HG03066 (cell line): ENCODE results near the gene IRX5.

Experiments used
- ATAC-seq: cut with Tn5 transposase; IDR thresholded peaks from one replicate; pipeline ENCODE4 v1.9.1; 2021; ENCODE audit warnings: low read depth; ENCODE audit not compliant: unreplicated experiment

The IRX5 gene

DNA sequence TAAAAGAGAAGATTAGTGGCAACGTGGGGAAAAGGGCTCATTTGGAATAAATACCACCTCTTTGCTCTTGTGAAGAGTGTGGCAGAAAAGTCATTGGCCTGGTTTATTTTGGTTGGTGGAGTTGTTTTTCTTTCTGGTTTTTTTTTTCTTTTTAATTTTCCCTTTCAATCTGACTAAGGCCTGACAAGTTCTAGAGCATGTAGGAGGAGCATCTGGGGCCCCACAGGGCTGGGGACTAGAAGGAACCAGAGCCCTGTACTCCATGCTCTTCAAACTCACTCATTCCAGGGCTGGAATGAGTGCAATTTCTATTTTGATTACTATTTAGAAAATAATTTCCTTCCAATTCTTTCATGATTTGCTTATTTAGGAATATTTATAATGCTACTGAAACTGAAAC lies 13.3 kb downstream of the IRX5 start:
- ATAC-seq = no peak

DNA sequence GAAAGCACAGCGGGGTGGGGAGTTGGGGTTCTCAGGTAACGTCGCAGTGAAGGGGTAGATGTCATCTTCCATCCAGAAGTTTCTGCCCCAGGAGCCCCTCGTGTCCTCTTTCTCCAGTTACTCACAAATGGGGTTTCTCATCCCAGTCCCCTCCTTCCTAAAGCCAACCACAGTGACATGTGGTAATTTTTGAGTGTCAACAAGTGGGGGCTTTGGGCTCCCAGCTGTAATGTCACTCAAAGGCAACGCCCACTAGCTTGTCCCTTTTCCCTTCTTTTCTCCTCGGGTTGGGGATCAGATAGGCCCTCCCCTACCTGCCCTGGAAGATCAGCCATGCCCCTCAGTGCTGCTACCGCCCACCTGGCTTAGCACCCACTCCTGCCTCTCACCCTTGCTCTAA lies 14.4 kb downstream of the IRX5 start:
- no peak for ATAC-seq

DNA sequence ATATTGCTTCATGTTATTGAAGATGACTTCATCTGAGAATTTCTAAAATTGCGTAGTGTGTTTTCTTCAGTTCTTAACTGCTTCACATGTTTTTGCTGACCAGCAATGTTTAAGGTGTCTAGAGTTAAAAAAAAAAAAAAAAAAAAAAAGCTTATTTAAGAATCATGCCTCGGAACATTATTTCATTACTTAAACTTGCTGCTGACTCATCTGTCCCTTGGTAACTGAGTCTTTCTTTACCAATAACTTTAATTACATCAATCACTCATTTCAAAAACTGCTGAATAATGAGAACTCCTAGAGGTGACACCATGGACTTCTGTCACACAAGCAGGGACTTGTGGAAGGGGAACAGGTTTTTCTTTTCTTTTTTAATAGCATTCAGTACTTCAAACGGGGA lies 16.2 kb downstream of the IRX5 start:
- ATAC-seq = no peak

DNA sequence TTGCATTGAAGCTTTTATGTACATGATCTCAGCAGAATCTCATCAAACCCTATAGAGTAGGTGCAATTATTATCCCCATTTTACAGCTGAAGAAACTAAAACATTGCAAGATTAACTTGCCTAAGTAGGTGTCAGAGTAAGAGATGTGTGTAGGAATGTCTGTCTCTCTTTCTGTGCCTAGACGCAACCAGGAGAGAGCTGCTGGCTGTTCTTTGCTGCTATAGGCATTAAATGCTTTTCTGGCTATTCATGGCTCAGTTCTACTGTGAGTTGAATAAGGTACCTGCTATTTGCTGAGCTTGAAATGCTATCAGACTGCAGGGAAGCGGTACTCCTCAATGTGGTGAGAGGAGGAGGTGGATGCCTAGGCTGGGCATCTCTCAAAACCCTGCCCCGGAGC lies 17.0 kb downstream of the IRX5 start:
- ATAC-seq = no peak

DNA sequence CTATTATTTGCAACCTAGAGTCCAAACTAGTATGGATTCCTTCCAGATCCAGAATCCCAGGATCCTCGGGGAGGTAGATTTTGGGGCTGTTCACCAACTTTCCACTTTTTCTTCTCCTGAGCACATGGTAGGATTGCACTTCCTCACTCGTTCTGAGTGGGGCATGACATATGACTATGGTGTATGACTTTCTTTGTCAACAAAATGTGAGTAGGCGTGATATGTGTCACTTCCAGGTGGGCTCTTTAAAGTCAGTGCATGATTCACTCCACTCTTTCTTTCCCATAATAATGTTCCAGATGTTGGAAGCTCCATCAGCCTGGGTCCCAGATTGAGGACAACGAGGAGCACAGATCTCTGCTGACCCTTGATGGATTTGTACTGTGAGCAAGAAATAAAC lies 21.5 kb downstream of the IRX5 start:
- ATAC-seq = no peak

DNA sequence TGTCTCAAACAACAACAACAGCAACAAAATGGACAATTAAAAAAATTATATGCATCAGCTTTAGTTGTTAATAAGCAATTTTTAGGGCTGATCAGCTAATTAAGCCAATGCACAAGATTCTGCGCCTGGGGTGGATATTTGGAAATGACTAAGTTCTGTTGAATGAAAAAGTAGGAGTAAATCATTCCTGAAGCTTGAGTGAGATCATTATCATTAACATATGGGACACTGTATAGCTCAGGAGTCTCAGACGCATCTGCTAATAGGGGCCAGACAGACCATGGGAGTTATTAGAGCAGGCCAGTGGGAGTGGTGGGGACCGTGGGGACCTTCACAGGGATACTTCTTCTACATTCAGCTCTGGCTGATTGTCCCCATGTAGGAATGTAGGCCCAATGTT lies 22.8 kb downstream of the IRX5 start:
- ATAC-seq = no peak

DNA sequence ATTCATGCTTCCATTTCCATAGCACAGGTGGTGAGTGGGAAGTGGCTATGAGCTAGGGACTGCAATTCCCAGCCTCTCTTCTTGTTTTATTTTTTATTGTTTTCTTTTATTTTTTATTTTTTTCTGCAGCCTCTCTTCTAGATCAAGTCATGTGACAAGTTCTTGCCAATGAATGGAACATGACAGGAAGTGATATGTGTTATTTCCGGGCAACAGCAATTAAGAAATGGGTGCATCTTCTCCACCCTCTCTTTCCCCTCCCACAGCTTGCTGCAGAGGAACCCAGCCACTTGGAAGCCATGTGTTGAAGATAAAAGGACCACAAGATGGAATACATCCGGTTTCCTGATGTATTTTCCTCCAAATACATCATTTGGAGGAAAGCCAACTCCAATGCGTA lies 23.6 kb downstream of the IRX5 start:
- no peak for ATAC-seq

DNA sequence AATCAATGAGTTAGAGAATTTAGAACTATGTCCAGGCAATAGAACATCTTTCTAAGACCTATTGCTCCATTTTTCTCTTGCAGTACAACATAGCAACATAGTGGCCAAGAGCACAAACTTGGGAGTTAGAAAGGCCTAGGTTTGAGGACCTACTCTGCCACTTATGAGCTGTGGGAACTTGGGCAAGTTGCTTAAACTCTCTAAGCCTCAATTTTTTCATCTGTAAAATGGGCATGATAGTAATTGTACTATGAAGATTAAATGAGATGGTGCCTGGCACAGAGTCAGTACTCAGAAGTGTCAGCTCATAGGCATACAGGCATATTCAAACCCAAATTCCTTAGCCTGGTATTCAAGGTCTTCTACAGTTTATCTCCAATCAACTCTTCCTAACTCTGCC lies 25.1 kb downstream of the IRX5 start:
- no peak for ATAC-seq

DNA sequence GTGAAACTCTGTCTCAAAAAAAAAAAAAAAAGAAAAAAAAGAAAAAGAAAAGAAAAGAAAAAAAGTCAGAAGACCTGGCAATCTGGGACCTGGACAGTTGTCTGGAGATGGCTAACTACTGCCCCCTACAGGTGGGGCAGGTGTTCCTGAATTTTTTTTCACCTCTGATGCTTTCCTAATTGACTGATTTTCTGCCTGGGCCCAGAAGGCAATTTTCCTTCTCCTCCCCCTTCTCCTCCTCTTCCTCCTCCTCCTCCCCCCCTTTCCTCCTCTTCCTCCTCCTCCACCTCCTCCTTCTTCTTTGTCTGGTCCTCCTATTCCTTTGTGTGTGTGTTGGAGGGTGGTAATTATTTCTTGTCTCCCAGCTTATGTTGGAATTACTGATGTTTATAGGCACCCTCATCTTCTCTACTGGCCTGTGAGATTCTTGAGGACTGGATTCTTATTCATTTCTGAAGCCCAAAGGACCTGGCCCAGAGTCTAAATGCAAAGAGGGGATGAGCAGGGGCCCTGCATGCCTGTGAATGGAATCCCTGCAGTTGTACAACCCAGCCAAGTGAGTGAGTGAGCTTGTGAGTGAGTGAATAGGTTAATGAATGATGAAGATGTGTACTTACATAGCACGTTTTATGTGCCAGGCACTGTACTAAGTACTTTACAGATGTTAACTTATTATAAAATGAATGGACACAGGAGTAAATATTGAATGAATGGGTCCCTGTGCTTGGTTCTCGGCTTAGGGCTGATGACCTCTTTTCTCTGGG lies 26.9 kb downstream of the IRX5 start:
- no peak for ATAC-seq

DNA sequence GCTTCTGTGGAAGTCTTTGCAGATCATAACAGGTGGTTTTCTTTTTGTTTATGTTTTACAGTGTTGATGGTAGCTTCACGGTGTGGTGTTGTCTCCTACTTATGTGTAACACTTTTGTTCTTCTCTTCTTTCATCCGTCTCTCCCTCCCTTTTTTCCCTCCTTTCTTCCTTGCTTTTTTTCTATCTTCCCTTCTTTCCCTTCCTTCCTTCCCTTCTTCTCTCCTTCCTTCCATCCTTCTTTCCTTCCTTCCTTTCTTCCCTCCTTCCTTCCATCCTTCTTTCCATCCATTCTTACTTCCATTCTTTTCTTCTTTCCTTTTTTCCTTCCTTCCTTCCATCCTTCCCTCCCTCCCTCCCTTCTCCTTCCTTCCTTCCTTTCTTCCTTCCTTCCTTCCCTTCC lies 31.4 kb downstream of the IRX5 start:
- no peak for ATAC-seq

DNA sequence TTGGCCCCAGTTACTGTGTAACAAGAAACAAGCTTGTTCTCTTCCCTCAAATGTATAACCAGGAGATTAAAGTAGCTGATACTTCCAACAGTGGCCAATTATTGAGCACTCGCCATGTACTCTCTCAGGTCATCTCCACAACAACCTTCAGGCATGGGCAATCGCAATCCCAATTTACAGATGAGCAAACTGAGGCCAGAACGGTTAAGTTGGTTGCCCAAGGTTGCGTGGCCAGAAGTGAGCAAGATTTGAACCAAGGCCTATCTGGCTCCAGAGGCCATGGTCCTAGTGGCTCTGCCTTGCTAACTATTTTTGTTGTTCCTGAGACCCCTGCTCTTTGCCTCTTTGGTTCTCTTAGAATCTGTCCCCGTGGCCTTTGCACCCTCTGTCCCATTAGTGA lies 33.6 kb downstream of the IRX5 start:
- no peak for ATAC-seq

DNA sequence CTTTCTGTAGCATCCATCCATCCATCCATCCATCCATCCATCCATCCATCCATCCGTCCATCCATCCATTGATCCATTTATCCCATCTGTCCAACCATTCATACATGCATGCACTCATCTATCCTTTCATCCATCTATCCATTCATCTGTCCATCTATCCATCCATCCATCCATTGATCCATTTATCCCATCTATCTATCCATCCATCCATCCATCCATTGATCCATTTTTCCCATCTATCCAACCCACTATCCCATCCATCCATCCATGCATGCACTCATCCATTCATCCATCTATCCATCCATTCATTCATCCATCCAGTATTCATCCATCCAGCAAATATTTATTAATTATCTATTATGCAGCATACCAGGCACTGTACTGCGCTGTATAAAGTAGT lies 34.8 kb downstream of the IRX5 start:
- ATAC-seq = no peak

DNA sequence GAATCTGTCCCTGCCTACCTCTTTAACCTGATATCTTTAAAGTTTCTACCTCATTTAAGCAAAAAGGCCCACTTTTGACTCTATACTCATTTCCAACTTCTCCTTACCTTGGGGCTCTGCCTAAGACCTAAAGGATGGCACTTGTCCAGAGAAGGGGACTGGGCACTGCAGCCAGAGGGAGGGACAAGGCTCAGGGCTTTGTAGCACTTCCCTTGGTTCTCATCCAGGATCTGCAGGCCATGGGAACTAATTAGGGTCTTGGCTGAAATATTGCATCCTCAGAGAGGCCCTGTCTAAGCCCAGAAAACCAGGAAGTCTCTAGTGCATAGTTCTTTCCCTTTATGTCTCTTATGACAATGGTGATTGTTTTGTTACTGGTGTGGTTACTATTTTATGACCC lies 37.3 kb downstream of the IRX5 start:
- no peak for ATAC-seq

DNA sequence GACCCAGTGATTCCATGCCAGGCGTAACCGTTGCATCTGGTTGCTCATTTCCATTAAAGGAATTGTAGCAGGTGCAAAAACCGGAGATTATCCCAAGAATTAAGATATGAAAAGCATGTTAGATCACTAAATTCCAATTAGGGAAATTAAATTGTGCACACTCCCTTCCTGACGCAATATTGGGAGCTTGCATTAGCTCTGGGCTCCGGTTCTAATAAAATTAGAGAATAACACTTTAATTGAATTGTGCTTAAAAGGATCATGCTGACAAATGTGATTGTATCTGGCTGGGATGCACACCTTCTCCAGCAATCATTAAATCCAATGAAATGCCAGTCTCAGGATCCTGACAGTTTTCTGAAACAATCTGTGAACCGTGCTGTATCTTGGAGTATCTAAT lies 38.1 kb downstream of the IRX5 start:
- no peak for ATAC-seq

DNA sequence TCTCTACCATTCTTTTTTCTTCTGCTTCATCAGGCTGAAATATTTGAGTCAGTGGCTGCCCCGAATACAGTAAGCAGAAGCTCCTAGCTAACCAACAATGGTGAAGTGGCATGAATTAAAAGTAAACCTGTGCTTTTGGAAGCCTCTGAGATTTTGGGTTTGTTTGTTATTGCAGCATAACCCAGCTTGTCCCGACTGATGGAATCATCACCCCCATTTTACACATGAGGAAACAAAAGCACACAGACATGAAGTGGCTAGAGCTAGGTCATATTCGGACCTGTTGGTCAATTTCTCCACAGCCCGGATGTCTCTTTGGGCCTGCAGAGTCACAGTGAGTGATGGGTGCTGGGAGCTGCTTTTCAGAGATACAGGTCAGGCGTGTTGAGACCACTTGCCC lies 39.4 kb downstream of the IRX5 start:
- no peak for ATAC-seq

DNA sequence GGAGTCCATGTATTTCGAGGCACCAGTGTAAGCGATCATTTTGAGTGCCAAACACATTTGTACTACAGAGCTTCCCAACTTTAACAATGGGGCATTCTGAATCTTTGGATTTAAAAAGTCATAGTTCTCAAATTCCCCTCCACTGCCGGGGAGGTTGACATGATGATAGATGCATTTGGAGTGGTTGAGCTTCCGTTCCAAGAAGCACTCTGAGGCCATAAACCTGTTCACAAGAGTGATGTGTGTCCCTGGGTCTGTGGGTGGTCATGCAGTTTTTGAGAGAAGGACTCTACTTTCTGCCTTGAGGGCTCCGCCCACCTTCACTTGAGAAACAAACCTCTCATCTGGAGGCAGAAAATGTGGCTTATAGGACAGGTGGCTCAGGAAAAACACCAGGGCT lies 43.7 kb downstream of the IRX5 start:
- no peak for ATAC-seq

DNA sequence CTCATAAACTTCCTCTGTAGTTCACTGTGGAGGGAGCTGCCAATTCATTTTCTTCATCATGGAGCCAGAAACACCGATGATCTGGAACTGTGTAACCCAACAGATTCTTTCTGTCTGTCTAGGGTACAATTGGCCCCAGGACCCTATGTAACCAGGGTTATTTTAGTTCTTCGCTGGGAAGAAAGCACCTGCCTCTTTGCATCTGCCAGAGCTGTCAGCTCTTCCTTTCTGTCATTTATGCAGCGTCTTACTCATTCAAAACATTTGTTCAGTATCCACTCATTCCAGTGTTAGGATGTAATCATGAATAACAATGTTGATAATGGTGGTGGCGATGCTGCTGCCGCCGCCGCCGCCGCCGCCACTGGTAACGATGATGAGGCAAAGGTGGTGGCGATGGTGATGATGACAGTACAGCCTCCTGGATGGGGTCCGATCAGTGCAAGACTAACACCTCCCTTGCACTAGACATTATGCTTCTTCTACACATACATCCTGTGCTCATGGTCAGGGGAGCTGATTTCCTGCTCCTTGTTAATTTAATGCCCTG lies 46.1 kb downstream of the IRX5 start:
- ATAC-seq = no peak

DNA sequence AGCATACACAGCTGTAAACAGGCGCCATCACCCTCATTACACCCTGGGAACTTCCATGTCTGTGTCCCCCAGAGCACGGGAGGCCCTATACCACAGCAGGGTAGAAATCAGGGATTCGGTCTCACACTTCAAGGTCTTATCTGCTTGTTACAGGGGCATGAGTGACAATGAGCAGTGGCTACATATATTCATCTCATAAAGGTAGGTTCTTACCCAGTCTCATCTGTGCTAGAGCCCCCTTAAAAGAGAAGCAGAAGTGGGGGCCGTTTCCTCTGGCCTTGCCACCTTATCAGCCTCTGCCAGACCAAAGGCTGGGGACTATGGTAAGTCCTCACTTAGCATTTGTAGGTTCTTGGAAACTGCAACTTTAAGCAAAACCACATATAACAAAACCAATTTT lies 46.5 kb downstream of the IRX5 start:
- no peak for ATAC-seq

DNA sequence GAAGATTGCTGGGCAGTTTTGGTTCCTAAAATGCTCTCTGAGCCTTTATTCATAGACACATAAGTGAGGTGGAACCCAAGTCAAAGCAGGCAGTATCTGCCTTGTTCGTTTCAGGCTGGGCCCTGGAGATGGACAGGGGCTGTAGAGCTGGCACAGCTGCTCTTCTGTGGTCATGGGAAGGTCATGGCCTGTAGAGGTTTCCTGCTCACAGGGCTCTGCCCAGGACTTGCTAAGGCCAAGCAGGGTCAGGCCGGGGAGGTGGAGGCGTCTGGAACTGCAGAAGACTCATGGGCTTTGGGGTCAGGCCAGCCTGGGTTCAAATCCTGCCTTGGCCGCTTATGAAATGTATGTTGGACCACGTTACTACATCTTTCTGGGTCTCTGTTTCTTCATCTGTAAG lies 50.2 kb downstream of the IRX5 start:
- no peak for ATAC-seq
